HEK293 (cell line): Measurements from ENCODE around the gene NCOA7.

Source experiments
- CTCF ChIA-PET: fragments of 350-600 bp; formaldehyde crosslinking; extraction: SDS; loops from one replicate; lab custom pipeline; 2021; ENCODE audit warnings: antibody characterized with exemption; lab: Yijun Ruan, JAX
- POLR2A ChIA-PET: fragments of 300-600 bp; formaldehyde crosslinking; extraction: SDS; loops from one replicate; lab custom pipeline; 2020; ENCODE audit warnings: antibody characterized with exemption, inconsistent platforms; lab: Yijun Ruan, JAX
- H3K27ac ChIP-seq: fragments of 200-500 bp; sonication (Bioruptor generic); 2 replicates; pipeline ENCODE4 v1.5.1; 2014; ENCODE audit warnings: low read depth, low read length, control low read depth, inconsistent platforms; ENCODE audit errors: extremely low read depth
- H3K36me3 ChIP-seq, 2 experiments: fragments of 200-500 bp in 1 of 2; sonication (Bioruptor generic) in 1 of 2; 1 replicate in 1 of 2; 2 replicates in 1 of 2; pipeline ENCODE4 v1.5.1; 2014 to 2017; ENCODE audit warnings: inconsistent platforms in 2 of 2, low read length in 2 of 2; ENCODE audit not compliant: control insufficient read depth in 2 of 2, insufficient read depth in 1 of 2
- H3K4me1 ChIP-seq: fragments of 200-500 bp; sonication (Bioruptor generic); 2 replicates; pipeline ENCODE4 v1.5.1; 2014; ENCODE audit warnings: mild to moderate bottlenecking, low read length, inconsistent platforms; ENCODE audit not compliant: control insufficient read depth, insufficient read depth
- H3K4me3 ChIP-seq: 2 replicates; pipeline ENCODE4 v1.5.1; 2011; ENCODE audit warnings: low read depth, mild to moderate bottlenecking, control low read depth, low read length, moderate library complexity
- H3K9me3 ChIP-seq: fragments of 200-500 bp; sonication (Bioruptor generic); 2 replicates; pipeline ENCODE4 v1.5.1; 2014; ENCODE audit warnings: low read depth, low read length, inconsistent platforms; ENCODE audit not compliant: control insufficient read depth, insufficient read depth
- GLI2 ChIP-seq: fragments of 450-650 bp; formaldehyde crosslinking; IDR thresholded peaks from 2 replicates; pipeline ENCODE4; 2017; ENCODE audit warnings: missing biosample characterization, missing genetic modification characterization, low read depth, borderline replicate concordance
- SCRT2 ChIP-seq: fragments of 450-650 bp; formaldehyde crosslinking; IDR thresholded peaks from 2 replicates; pipeline ENCODE4 v1.5.1; 2016; ENCODE audit warnings: missing biosample characterization, missing genetic modification characterization
- SP2 ChIP-seq: fragments of 450-650 bp; formaldehyde crosslinking; IDR thresholded peaks from 2 replicates; pipeline ENCODE4 v1.5.1; 2016; ENCODE audit warnings: missing biosample characterization, missing genetic modification characterization
- SP3 ChIP-seq: fragments of 450-650 bp; formaldehyde crosslinking; IDR thresholded peaks from 2 replicates; pipeline ENCODE4 v1.5.1; 2016; ENCODE audit warnings: missing biosample characterization, missing genetic modification characterization
- ZFP69B ChIP-seq: fragments of 450-650 bp; formaldehyde crosslinking; IDR thresholded peaks from 2 replicates; pipeline ENCODE4 v1.5.1; 2016; ENCODE audit warnings: missing biosample characterization, missing genetic modification characterization
- ZNF121 ChIP-seq: fragments of 450-650 bp; formaldehyde crosslinking; IDR thresholded peaks from 2 replicates; pipeline ENCODE4 v1.5.1; 2016; ENCODE audit warnings: missing biosample characterization, missing genetic modification characterization
- ZNF214 ChIP-seq: fragments of 450-650 bp; formaldehyde crosslinking; IDR thresholded peaks from 2 replicates; pipeline ENCODE4 v1.5.1; 2017; ENCODE audit warnings: missing biosample characterization, mild to moderate bottlenecking, missing genetic modification characterization, borderline replicate concordance
- ZNF341 ChIP-seq: fragments of 450-650 bp; formaldehyde crosslinking; IDR thresholded peaks from 2 replicates; pipeline ENCODE4; 2016; ENCODE audit warnings: low read depth, missing biosample characterization, missing genetic modification characterization
- ZNF433 ChIP-seq: fragments of 450-650 bp; formaldehyde crosslinking; IDR thresholded peaks from 2 replicates; pipeline ENCODE4 v1.5.1; 2016; ENCODE audit warnings: missing biosample characterization, missing genetic modification characterization, low read depth
- ZNF610 ChIP-seq: fragments of 450-650 bp; formaldehyde crosslinking; IDR thresholded peaks from 2 replicates; pipeline ENCODE4 v1.5.1; 2016; ENCODE audit warnings: missing biosample characterization, missing genetic modification characterization, borderline replicate concordance
- ZNF624 ChIP-seq: fragments of 450-650 bp; formaldehyde crosslinking; IDR thresholded peaks from 2 replicates; pipeline ENCODE4 v1.5.1; 2017; ENCODE audit warnings: missing biosample characterization, missing genetic modification characterization
- ZNF664 ChIP-seq: fragments of 450-650 bp; formaldehyde crosslinking; IDR thresholded peaks from 2 replicates; pipeline ENCODE4 v1.5.1; 2016; ENCODE audit warnings: missing biosample characterization, missing genetic modification characterization
- ZNF777 ChIP-seq: fragments of 450-650 bp; formaldehyde crosslinking; IDR thresholded peaks from 2 replicates; pipeline ENCODE4 v1.5.1; 2017; ENCODE audit warnings: missing biosample characterization, missing genetic modification characterization, borderline replicate concordance
- ZNF791 ChIP-seq: fragments of 450-650 bp; formaldehyde crosslinking; IDR thresholded peaks from 2 replicates; pipeline ENCODE4 v1.5.1; 2016; ENCODE audit warnings: missing biosample characterization, missing genetic modification characterization
- ZSCAN23 ChIP-seq: fragments of 450-650 bp; formaldehyde crosslinking; IDR thresholded peaks from 2 replicates; pipeline ENCODE4 v1.5.1; 2016; ENCODE audit warnings: missing biosample characterization, missing genetic modification characterization
- ZXDB ChIP-seq: fragments of 450-650 bp; formaldehyde crosslinking; IDR thresholded peaks from 2 replicates; pipeline ENCODE4 v1.5.1; 2016; ENCODE audit warnings: missing biosample characterization, missing genetic modification characterization
- TF ChIP-seq, protein P1 (sequence below): fragments of 450-650 bp; formaldehyde crosslinking; IDR thresholded peaks from 2 replicates; pipeline ENCODE4 v1.5.1; 2016; ENCODE audit warnings: missing biosample characterization, missing genetic modification characterization
- TF ChIP-seq, protein P2 (sequence below): fragments of 450-650 bp; formaldehyde crosslinking; IDR thresholded peaks from 2 replicates; pipeline ENCODE4 v1.5.1; 2017; ENCODE audit warnings: missing biosample characterization, missing genetic modification characterization
- TF ChIP-seq, protein P3 (sequence below): IDR thresholded peaks from 2 replicates; pipeline ENCODE4 v1.6.1; 2011; ENCODE audit warnings: mild to moderate bottlenecking, low read depth, low read length, borderline replicate concordance
- TF ChIP-seq, protein P4 (sequence below): fragments of 450-650 bp; formaldehyde crosslinking; IDR thresholded peaks from 2 replicates; pipeline ENCODE4 v1.5.1; 2016; ENCODE audit warnings: missing biosample characterization, missing genetic modification characterization
- TF ChIP-seq, protein P5 (sequence below): fragments of 450-650 bp; formaldehyde crosslinking; IDR thresholded peaks from 2 replicates; pipeline ENCODE4 v1.5.1; 2016; ENCODE audit warnings: missing biosample characterization, missing genetic modification characterization

Gene NCOA7

DNA sequence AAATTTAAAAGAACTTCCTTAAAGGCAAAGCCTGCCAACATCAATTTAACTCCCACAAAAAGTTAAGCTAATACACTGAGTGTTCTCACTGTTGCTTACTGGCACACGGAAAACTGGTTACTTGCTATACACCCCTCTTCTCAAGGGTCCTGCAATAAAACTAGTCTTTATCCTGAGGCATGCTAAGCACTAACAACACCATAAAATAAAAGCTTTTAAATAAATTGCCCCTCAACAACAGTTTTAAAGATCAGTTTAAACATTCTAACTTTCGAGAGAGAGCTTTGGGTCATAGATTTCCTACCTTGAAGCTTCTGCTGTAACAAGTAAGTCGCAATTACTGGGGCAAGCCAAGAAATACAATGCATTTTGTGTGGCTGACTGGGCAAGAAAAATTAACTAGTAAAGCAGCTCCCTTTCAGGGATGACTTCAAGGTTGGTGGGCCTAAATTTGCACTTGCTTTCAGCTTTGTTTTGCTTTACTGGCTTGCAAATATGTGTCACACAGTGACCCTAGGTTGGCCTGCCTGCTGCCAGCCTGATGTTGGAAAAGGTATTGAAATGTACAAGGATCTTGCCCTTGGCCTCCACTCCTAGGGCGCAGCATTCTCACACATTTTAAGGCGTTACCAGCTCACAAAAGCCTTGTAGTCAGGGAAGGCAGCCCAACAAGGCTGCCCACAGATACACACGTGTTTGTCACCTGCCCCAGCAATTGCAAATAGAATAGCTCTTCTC lies 45.3 kb upstream of the NCOA7 start (continued):
- TF ChIP-seq GLI2 (tag by site-specific recombination) (no peak), ZNF433 (tag by site-specific recombination) (no peak), ZNF624 (tag by site-specific recombination) (no peak), ZXDB (tag by site-specific recombination) (peak; percentile 34; the same call in 1 of the 2 replicates), ZNF664 (tag by site-specific recombination) (peak; percentile 6; the same call in 1 of the 2 replicates), ZNF610 (tag by site-specific recombination) (no peak), SCRT2 (tag by site-specific recombination) (no peak), ZSCAN23 (no peak), ZNF121 (tag by site-specific recombination) (no peak), SP2 (tag by site-specific recombination) (no peak), ZFP69B (no peak)
- TF ChIP-seq, protein P1, sequence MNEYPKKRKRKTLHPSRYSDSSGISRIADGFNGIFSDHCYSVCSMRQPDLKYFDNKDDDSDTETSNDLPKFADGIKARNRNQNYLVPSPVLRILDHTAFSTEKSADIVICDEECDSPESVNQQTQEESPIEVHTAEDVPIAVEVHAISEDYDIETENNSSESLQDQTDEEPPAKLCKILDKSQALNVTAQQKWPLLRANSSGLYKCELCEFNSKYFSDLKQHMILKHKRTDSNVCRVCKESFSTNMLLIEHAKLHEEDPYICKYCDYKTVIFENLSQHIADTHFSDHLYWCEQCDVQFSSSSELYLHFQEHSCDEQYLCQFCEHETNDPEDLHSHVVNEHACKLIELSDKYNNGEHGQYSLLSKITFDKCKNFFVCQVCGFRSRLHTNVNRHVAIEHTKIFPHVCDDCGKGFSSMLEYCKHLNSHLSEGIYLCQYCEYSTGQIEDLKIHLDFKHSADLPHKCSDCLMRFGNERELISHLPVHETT, result no peak
- TF ChIP-seq, protein P2, sequence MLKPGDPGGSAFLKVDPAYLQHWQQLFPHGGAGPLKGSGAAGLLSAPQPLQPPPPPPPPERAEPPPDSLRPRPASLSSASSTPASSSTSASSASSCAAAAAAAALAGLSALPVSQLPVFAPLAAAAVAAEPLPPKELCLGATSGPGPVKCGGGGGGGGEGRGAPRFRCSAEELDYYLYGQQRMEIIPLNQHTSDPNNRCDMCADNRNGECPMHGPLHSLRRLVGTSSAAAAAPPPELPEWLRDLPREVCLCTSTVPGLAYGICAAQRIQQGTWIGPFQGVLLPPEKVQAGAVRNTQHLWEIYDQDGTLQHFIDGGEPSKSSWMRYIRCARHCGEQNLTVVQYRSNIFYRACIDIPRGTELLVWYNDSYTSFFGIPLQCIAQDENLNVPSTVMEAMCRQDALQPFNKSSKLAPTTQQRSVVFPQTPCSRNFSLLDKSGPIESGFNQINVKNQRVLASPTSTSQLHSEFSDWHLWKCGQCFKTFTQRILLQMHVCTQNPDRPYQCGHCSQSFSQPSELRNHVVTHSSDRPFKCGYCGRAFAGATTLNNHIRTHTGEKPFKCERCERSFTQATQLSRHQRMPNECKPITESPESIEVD (tag by site-specific recombination), result peak; percentile 86
- TF ChIP-seq, protein P3, sequence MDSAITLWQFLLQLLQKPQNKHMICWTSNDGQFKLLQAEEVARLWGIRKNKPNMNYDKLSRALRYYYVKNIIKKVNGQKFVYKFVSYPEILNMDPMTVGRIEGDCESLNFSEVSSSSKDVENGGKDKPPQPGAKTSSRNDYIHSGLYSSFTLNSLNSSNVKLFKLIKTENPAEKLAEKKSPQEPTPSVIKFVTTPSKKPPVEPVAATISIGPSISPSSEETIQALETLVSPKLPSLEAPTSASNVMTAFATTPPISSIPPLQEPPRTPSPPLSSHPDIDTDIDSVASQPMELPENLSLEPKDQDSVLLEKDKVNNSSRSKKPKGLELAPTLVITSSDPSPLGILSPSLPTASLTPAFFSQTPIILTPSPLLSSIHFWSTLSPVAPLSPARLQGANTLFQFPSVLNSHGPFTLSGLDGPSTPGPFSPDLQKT, result no peak
- TF ChIP-seq, all 188 proteins: peak for 16

DNA sequence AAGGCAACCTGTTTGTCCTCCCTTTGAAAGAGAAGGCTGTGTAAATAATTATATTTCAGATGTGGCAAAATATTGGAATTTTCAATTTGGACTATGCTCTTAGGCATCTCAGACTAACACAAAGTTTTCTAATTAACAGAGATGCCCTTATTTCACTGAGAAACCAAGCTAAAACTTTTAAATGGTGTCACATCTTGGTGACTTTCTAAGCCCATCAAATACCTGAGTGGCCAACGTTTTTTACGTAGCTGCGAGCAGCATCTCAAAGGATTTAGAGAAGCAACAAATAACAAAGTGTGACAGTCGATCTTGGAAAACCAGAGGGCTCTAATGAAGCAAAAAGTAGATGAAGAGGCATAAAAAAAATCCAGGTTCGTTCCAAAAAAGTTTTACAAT lies 44.7 kb upstream of the NCOA7 start:
- Histone ChIP-seq H3K4me1 (peaks cover 8% of the 10 kb centered on the region; the same call in 1 of the 2 replicates), H3K9me3 (no peaks in the 10 kb centered on the region), H3K36me3 (no peaks in the 10 kb centered on the region), H3K27ac (peak overlapping the region; percentile 93), H3K4me3 (no peak overlapping the region)
- ChIA-PET POLR2A (interaction anchor here (1.3 to 1.9 kb wide), 2 partner anchors 19 to 31 kb away, joined by 4 to 5 read pairs; no protein-coding TSS in a partner anchor), CTCF (interaction anchor here (0.6 to 1.3 kb wide), 5 partner anchors 25 to 592 kb away, joined by 3 to 4 read pairs (median 3); no protein-coding TSS in a partner anchor)
- TF ChIP-seq ZNF777 (tag by site-specific recombination), result no peak
- 0 out of 2 replicates have a peak, but pooled peaks have one; percentile 33 for TF ChIP-seq ZNF214
- TF ChIP-seq, protein P4, sequence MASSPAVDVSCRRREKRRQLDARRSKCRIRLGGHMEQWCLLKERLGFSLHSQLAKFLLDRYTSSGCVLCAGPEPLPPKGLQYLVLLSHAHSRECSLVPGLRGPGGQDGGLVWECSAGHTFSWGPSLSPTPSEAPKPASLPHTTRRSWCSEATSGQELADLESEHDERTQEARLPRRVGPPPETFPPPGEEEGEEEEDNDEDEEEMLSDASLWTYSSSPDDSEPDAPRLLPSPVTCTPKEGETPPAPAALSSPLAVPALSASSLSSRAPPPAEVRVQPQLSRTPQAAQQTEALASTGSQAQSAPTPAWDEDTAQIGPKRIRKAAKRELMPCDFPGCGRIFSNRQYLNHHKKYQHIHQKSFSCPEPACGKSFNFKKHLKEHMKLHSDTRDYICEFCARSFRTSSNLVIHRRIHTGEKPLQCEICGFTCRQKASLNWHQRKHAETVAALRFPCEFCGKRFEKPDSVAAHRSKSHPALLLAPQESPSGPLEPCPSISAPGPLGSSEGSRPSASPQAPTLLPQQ (tag by site-specific recombination), result no peak
- TF ChIP-seq, protein P5, sequence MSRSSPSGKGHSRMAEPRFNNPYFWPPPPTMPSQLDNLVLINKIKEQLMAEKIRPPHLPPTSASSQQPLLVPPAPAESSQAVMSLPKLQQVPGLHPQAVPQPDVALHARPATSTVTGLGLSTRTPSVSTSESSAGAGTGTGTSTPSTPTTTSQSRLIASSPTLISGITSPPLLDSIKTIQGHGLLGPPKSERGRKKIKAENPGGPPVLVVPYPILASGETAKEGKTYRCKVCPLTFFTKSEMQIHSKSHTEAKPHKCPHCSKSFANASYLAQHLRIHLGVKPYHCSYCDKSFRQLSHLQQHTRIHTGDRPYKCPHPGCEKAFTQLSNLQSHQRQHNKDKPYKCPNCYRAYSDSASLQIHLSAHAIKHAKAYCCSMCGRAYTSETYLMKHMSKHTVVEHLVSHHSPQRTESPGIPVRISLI, result no peak
- no peak for TF ChIP-seq SP3 (tag by site-specific recombination)
- TF ChIP-seq ZNF341, result no peak
- TF ChIP-seq ZNF791 (tag by site-specific recombination), result no peak
- no peak for TF ChIP-seq ZXDB (tag by site-specific recombination)
- TF ChIP-seq, all 188 proteins: peak for 1
